ENCODE measurements around the gene CFAP61. TPM values are rescaled to one million over a fixed set of nuclear protein-coding genes. Genes with fewer than 3 reads are reported as not detected.

Gene CFAP61
- total RNA-seq, 1 experiment from 2014 or later, result 0.19 TPM

DNA sequence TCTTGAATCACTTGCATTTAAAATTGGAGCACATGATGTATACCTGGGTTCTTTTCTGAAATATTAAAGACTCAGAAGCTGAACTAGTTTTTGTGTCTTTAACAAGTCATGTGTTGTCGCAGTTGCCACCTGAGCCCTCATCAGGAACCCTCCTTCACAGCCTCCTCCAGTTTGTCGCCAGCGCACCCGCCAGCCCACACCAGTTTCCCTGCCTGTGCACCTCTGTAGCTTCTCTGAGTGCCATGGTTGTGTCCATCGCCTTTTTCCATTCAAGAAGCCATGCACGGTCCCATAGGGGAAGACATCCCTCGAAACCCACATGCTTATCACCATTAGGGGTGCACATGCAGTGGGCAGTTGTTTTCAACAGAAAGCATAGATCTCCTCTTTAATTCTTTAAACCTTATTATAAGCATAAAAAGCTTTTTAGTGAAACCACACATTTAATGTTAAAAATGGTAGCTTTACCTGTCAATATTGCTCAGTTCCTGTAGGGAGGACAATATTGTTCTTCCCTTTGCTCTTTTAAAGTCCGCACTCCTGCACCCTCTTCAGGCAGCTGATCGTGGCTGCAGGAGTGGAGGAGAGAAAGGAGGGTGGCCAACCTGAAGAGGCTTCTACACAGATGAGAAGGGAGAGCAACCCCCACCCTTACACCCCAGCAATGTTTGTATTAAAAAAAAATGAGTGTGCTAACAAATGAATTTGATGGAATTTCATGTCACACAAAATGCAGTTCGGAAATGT is 121.9 kb downstream of the CFAP61 start:
- Histone ChIP-seq H3K27me3 (ENCODE audit: low read length) (no peaks in the 10 kb centered on the region), H4K20me1 (ENCODE audit: insufficient read depth, low read depth, low read length) (no peaks in the 10 kb centered on the region), H3K79me2 (ENCODE audit: low read length) (no peaks in the 10 kb centered on the region), H3K36me3 (ENCODE audit: insufficient read depth, low read length) (no peaks in the 10 kb centered on the region), H3K4me3 (ENCODE audit: low read length) (no peak overlapping the region), H3K4me2 (ENCODE audit: low read depth, low read length, poor library complexity, severe bottlenecking) (no peak overlapping the region), H3K9ac (ENCODE audit: low read length) (no peak overlapping the region), H3K9me3 (ENCODE audit: low read length) (no peaks in the 10 kb centered on the region), H2AFZ (ENCODE audit: low read length) (no peak overlapping the region), H3K9me2 (replicated peaks; ENCODE audit: insufficient read depth, low read length) (no peaks in the 10 kb centered on the region), H3K27ac (ENCODE audit: low read length) (no peak overlapping the region), H3K4me1 (ENCODE audit: low read length) (no peaks in the 10 kb centered on the region)
- peak; percentile 57 for DNase-seq

DNA sequence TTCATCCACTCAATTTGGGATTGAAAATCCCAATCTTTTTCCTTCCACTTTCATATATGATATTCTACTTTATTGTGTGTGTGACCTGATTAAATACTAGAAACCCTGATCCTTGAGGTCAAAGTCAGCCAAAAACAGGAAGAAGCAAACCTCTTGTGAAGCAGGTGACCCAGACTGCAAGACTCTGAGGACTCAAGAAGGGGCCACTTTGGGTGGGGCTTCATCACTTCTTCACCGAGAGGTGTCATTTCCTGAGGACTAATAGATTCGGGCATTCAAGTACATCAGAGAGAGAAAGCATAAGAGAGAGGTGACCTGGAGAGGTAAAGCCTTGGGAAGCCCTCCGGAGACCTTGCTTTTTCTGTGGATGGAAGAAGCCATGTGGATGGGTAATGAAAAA is 129.0 kb downstream of the CFAP61 start:
- Histone ChIP-seq H4K20me1 (ENCODE audit: insufficient read depth, low read depth, low read length) (no peaks in the 10 kb centered on the region), H3K9me3 (ENCODE audit: low read length) (no peaks in the 10 kb centered on the region), H3K27ac (ENCODE audit: low read length) (no peak overlapping the region), H3K36me3 (ENCODE audit: insufficient read depth, low read length) (no peaks in the 10 kb centered on the region), H3K4me3 (ENCODE audit: low read length) (no peak overlapping the region), H3K27me3 (ENCODE audit: low read length) (no peaks in the 10 kb centered on the region), H3K4me2 (ENCODE audit: low read depth, low read length, poor library complexity, severe bottlenecking) (no peak overlapping the region), H3K79me2 (ENCODE audit: low read length) (no peaks in the 10 kb centered on the region), H3K4me1 (ENCODE audit: low read length) (no peaks in the 10 kb centered on the region), H2AFZ (ENCODE audit: low read length) (no peak overlapping the region), H3K9me2 (replicated peaks; ENCODE audit: insufficient read depth, low read length) (no peaks in the 10 kb centered on the region), H3K9ac (ENCODE audit: low read length) (no peak overlapping the region)
- DNase-seq, result no peak

- Histone ChIP-seq H3K27ac (ENCODE audit: low read length) (no peak overlapping the region), H2AFZ (ENCODE audit: low read length) (no peak overlapping the region), H3K9me3 (ENCODE audit: low read length) (no peaks in the 10 kb centered on the region), H3K9ac (ENCODE audit: low read length) (no peak overlapping the region), H4K20me1 (ENCODE audit: insufficient read depth, low read depth, low read length) (no peaks in the 10 kb centered on the region), H3K4me1 (ENCODE audit: low read length) (no peaks in the 10 kb centered on the region), H3K4me3 (ENCODE audit: low read length) (no peak overlapping the region), H3K27me3 (ENCODE audit: low read length) (no peaks in the 10 kb centered on the region), H3K4me2 (ENCODE audit: low read depth, low read length, poor library complexity, severe bottlenecking) (no peak overlapping the region), H3K36me3 (ENCODE audit: insufficient read depth, low read length) (no peaks in the 10 kb centered on the region), H3K79me2 (ENCODE audit: low read length) (no peaks in the 10 kb centered on the region), H3K9me2 (replicated peaks; ENCODE audit: insufficient read depth, low read length) (no peaks in the 10 kb centered on the region)
- peak; percentile 77 for DNase-seq
Observed at GRCh38 chr20:20184149-20184548, 131.8 kb downstream of the CFAP61 start.

DNA sequence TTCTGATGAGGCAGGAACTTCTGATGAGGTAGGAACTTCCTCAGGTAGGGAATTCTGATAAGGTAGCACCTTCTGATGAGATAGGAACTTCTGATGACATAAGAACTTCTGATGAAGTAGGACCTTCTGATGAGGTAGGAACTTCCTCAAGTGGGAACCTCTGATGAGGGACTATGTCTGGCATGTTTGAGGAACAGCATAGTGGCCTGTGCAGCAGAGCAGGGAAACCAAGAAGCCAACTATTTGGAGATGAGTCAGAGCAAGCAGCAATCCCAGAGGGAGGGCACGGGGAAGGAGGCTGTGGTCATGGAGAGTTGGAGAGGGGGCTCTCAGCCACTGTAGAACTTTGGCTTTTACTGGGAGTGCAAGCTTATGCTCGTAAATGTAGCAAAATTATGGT is 132.4 kb downstream of the CFAP61 start:
- H3K4me3 ChIP-seq (ENCODE audit: low read length), result no peak overlapping the region
- H3K27ac ChIP-seq (ENCODE audit: low read length), result no peak overlapping the region
- no peaks in the 10 kb centered on the region for H3K79me2 ChIP-seq (ENCODE audit: low read length)
- H3K9me2 ChIP-seq (replicated peaks; ENCODE audit: insufficient read depth, low read length), result no peaks in the 10 kb centered on the region
- no peaks in the 10 kb centered on the region for H3K27me3 ChIP-seq (ENCODE audit: low read length)
- DNase-seq, result no peak
- H4K20me1 ChIP-seq (ENCODE audit: insufficient read depth, low read depth, low read length), result no peaks in the 10 kb centered on the region
- no peak overlapping the region for H2AFZ ChIP-seq (ENCODE audit: low read length)
- H3K9me3 ChIP-seq (ENCODE audit: low read length), result no peaks in the 10 kb centered on the region
- no peak overlapping the region for H3K4me2 ChIP-seq (ENCODE audit: low read depth, low read length, poor library complexity, severe bottlenecking)
- H3K9ac ChIP-seq (ENCODE audit: low read length), result no peak overlapping the region
- H3K36me3 ChIP-seq (ENCODE audit: insufficient read depth, low read length), result no peaks in the 10 kb centered on the region
- no peaks in the 10 kb centered on the region for H3K4me1 ChIP-seq (ENCODE audit: low read length)

GRCh38 chr20:20188647-20189046 is 136.3 kb downstream of the CFAP61 start:
- Histone ChIP-seq H3K4me1 (ENCODE audit: low read length) (no peaks in the 10 kb centered on the region), H3K9ac (ENCODE audit: low read length) (no peak overlapping the region), H3K4me3 (ENCODE audit: low read length) (no peak overlapping the region), H3K36me3 (ENCODE audit: insufficient read depth, low read length) (no peaks in the 10 kb centered on the region), H2AFZ (ENCODE audit: low read length) (no peak overlapping the region), H4K20me1 (ENCODE audit: insufficient read depth, low read depth, low read length) (no peaks in the 10 kb centered on the region), H3K9me2 (replicated peaks; ENCODE audit: insufficient read depth, low read length) (no peaks in the 10 kb centered on the region), H3K9me3 (ENCODE audit: low read length) (no peaks in the 10 kb centered on the region), H3K79me2 (ENCODE audit: low read length) (no peaks in the 10 kb centered on the region), H3K27ac (ENCODE audit: low read length) (no peak overlapping the region), H3K4me2 (ENCODE audit: low read depth, low read length, poor library complexity, severe bottlenecking) (no peak overlapping the region), H3K27me3 (ENCODE audit: low read length) (no peaks in the 10 kb centered on the region)
- no peak for DNase-seq

DNA sequence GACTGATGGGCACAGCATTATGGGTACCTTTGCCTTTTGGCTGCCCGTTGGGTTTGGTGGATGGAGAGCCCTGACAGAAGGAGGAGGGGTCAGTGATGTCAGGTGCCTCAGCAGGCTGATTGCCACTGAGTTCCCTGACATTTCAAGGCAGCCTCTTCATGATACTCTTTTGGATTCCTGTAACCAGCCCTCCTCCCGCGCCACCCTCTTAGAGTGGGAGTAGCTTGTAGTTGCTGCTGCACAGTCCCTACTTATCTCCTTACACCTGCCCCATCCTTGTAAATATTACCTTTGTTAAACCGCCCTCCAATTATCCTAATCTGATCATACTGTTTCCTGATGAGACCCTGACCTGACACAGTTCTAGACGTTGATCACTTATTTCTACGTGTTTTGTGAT is 140.0 kb downstream of the CFAP61 start:
- no peak for DNase-seq
- Histone ChIP-seq H2AFZ (ENCODE audit: low read length) (no peak overlapping the region), H3K9me3 (ENCODE audit: low read length) (no peaks in the 10 kb centered on the region), H4K20me1 (ENCODE audit: insufficient read depth, low read depth, low read length) (no peaks in the 10 kb centered on the region), H3K27me3 (ENCODE audit: low read length) (no peaks in the 10 kb centered on the region), H3K79me2 (ENCODE audit: low read length) (no peaks in the 10 kb centered on the region), H3K4me3 (ENCODE audit: low read length) (no peak overlapping the region), H3K36me3 (ENCODE audit: insufficient read depth, low read length) (no peaks in the 10 kb centered on the region), H3K9me2 (replicated peaks; ENCODE audit: insufficient read depth, low read length) (no peaks in the 10 kb centered on the region), H3K27ac (ENCODE audit: low read length) (no peak overlapping the region), H3K9ac (ENCODE audit: low read length) (no peak overlapping the region), H3K4me1 (ENCODE audit: low read length) (no peaks in the 10 kb centered on the region), H3K4me2 (ENCODE audit: low read depth, low read length, poor library complexity, severe bottlenecking) (no peak overlapping the region)

- Histone ChIP-seq H3K79me2 (ENCODE audit: low read length) (no peaks in the 10 kb centered on the region), H4K20me1 (ENCODE audit: insufficient read depth, low read depth, low read length) (no peaks in the 10 kb centered on the region), H3K27me3 (ENCODE audit: low read length) (no peaks in the 10 kb centered on the region), H3K4me2 (ENCODE audit: low read depth, low read length, poor library complexity, severe bottlenecking) (no peak overlapping the region), H3K27ac (ENCODE audit: low read length) (no peak overlapping the region), H3K36me3 (ENCODE audit: insufficient read depth, low read length) (no peaks in the 10 kb centered on the region), H3K4me1 (ENCODE audit: low read length) (peaks cover 1% of the 10 kb centered on the region), H3K9me2 (replicated peaks; ENCODE audit: insufficient read depth, low read length) (no peaks in the 10 kb centered on the region), H3K9ac (ENCODE audit: low read length) (no peak overlapping the region), H3K4me3 (ENCODE audit: low read length) (no peak overlapping the region), H2AFZ (ENCODE audit: low read length) (no peak overlapping the region), H3K9me3 (ENCODE audit: low read length) (no peaks in the 10 kb centered on the region)
- DNase-seq, result peak; percentile 31
Observed at GRCh38 chr20:20195021-20195705, 142.8 kb downstream of the CFAP61 start.

GRCh38 chr20:20196610-20197009 is 144.3 kb downstream of the CFAP61 start:
- Histone ChIP-seq H3K9me2 (replicated peaks; ENCODE audit: insufficient read depth, low read length) (no peaks in the 10 kb centered on the region), H2AFZ (ENCODE audit: low read length) (no peak overlapping the region), H3K36me3 (ENCODE audit: insufficient read depth, low read length) (no peaks in the 10 kb centered on the region), H3K4me2 (ENCODE audit: low read depth, low read length, poor library complexity, severe bottlenecking) (no peak overlapping the region), H3K4me1 (ENCODE audit: low read length) (peaks cover 16% of the 10 kb centered on the region), H3K9me3 (ENCODE audit: low read length) (no peaks in the 10 kb centered on the region), H4K20me1 (ENCODE audit: insufficient read depth, low read depth, low read length) (no peaks in the 10 kb centered on the region), H3K9ac (ENCODE audit: low read length) (no peak overlapping the region), H3K79me2 (ENCODE audit: low read length) (no peaks in the 10 kb centered on the region), H3K27me3 (ENCODE audit: low read length) (no peaks in the 10 kb centered on the region), H3K27ac (ENCODE audit: low read length) (no peak overlapping the region), H3K4me3 (ENCODE audit: low read length) (no peak overlapping the region)
- DNase-seq, result peak; percentile 35

All from Karpas-422 (cell line).